ENCODE results near the gene WFDC11. TPM values are rescaled to one million over a fixed set of nuclear protein-coding genes. Genes with fewer than 3 reads are reported as not detected.
"Not testable (repeated sequence)": the region's sequence is repeated elsewhere in the genome, so short reads cannot be mapped to it uniquely, and the experiment has no call there.

The WFDC11 gene
- not detected for polyA plus RNA-seq (ENCODE audit: insufficient read length in 4 of 4)

DNA sequence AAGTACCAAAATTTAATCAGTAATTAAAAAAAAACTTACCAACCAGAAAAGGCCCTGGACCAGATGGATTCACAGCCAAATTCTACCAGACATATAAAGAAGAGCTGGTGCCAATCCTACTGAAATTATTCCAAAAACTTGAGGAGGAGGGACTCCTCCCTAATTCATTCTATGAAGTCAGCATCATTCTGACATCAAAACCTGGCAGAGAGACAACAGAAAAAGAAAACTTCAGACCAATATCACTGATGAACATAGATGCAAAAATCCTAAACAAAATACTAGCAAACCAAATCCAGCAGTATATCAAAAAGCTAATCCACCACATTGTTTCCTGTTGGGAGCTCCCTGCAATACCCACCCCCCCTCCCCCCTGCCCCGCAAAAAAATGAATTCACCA is at the start of gene WFDC11:
Gene WFDC11, minus strand, starts transcription at position 101 of the 400 bp plus-strand sequence. CDS start 19,639 bp downstream, outside the sequence.
- no peak for DNase-seq (ENCODE audit: low read depth in 4 of 4, low spot score in 3 of 4)

DNA sequence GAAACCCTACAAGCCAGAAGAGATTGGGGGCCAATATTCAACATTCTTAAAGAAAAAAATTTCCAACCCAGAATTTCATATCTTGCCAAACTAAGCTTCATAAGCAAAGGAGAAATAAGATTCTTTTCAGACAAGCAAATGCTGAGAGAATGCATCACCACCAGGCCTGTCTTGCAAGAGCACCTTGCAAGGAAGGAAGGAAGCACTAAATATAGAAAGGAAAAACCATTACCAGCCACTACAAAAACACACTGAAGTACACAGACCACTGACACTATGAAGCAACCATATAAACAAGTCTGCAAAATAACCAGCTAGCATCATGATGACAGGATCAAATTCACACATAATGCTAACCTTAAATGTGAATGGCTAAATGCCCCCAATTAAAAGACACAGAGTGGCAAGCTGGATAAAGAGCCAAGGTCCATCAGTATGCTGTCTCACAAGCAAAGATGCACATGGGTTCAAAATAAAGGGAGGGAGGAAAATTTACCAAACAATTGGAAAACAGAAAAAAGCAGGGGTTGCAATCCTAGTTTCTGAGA is 46.2 kb upstream of the WFDC11 start:
- DNase-seq (ENCODE audit: low read depth in 4 of 4, low spot score in 3 of 4) = not testable (repeated sequence)

DNA sequence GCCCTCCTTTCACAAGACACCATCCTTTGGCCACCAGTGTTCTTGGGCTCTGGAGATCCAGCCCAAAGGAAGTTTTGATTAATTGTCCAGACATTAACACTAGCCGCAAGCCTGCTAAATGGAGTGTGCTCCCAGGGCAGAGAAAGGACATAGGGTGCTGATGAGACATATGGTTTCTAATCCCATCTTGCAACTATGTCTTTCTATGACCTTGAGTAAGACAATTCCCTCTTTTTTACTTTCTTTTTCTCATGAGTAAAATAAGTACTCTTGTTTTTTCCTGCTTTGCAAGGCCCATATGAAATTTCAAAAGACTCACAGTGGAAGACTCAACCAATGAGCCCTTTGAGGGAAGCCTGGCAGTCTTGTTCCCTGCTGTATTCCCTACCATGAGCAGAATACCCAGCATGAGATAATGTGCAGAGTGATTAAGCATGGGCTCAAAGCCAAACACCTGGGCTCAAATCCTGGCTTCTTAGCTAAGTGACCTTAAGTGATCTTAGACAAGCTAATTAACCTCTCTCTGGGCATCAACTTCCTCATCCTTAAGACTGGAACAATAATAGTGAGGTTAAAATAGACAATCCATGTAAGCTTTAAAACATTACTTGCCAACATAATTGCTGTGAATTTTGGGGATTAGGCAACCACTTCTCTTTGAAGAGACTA is 35.1 kb upstream of the WFDC11 start, which contains the start of gene WFDC10B:
Gene WFDC10B, minus strand, starts transcription at position 51 of the 669 bp plus-strand sequence. CDS start 19,027 bp downstream, outside the sequence.
- DNase-seq (ENCODE audit: low read depth in 4 of 4, low spot score in 3 of 4) = no peak

DNA sequence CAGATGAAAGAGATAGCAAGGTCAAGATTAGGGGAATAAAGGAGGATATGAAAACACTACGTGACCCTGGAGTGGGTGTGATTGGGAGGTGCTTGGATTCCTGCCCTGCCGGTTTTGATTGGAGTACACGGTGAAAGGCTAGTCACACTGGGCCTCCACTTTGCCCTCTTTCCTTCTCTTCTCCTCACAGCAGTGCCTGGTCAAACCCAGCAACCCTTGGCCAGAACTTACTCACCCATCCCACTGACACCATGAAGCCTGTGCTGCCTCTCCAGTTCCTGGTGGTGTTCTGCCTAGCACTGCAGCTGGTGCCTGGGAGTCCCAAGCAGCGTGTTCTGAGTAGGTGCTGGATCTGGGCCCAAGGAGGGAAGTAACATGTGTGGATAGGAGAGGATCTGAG is 31.8 kb upstream of the WFDC11 start, which contains the start of gene WFDC13:
Gene WFDC13, plus strand, starts transcription at position 166 of the 400 bp plus-strand sequence. Its CDS starts 86 bp downstream, at position 252.
- no peak for DNase-seq (ENCODE audit: low read depth in 4 of 4, low spot score in 3 of 4)

DNA sequence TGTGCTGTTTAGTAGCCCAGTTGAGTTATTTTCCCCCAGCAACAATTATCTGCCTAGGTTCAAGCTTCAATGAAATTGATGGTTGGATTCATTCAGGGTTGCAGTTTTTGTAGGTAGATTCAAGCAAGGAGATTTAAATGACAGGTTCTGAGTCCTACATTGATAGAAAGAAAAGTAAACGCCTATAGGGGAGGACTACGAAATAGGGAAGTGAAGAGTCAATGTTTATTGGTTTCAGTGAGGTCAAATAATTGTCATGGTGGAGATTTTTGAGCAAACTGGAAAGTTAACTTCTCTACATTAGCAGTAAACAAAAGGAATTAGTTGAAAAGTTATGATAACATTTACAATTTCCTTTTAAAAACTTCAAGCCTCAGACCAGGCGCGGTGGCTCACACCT is 31.1 kb upstream of the WFDC11 start:
- no peak for DNase-seq (ENCODE audit: low read depth in 4 of 4, low spot score in 3 of 4)

DNA sequence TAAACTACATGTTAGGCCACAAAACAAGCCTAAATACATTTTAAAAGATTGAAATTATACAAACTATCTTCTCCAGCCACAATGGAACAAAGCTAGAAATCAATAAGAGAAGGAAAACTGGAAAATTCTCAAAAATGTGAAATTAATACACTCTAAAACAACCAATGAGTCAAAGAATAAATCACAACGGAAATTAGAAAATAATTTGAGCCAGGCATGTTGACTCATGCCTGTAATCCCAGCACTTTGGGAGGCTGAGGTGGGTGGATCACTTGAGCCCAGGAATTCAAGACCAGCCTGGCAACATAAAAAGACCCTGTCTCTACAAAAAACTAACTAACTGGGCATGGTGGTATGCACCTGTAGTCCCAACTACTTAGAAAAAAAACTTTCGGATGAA is 25.5 kb upstream of the WFDC11 start:
- no peak for DNase-seq (ENCODE audit: low read depth in 4 of 4, low spot score in 3 of 4)

DNA sequence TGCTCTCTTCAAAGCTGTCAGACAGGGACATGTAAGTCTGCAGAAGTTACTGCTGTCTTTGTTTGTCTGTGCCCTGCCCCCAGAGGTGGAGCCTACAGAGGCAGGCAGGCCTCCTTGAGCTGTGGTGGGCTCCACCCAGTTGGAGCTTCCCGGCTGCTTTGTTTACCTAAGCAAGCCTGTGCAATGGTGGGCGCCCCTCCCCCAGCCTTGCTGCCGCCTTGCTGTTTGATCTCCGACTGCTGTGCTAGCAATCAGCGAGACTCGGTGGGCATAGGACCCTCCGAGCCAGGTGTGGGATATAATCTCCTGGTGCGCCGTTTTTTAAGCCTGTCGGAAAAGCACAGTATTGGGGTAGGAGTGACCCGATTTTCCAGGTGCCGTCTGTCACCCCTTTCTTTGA is 23.3 kb upstream of the WFDC11 start:
- not testable (repeated sequence) for DNase-seq (ENCODE audit: low read depth in 4 of 4, low spot score in 3 of 4)

DNA sequence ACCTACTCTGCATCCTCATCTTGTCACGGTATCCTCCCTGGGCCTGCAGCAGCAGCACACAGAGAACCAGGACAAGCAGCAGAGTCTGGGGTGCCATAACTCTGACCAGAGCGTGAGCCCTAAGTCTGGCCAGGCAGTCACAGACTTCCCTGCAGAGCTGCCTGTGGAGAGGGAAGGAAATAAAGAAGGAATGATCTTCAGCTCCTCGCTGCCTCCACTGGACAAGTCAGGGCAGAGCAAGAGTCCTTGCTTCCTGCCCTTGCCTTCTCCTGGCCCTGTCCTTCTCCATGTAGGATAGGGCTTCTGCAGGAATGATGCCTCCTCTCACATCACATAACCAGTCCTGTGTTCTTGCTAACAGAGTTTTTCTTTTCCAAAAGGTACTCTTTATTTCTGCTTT is 15.9 kb upstream of the WFDC11 start:
- no peak for DNase-seq (ENCODE audit: low read depth in 4 of 4, low spot score in 3 of 4)

DNA sequence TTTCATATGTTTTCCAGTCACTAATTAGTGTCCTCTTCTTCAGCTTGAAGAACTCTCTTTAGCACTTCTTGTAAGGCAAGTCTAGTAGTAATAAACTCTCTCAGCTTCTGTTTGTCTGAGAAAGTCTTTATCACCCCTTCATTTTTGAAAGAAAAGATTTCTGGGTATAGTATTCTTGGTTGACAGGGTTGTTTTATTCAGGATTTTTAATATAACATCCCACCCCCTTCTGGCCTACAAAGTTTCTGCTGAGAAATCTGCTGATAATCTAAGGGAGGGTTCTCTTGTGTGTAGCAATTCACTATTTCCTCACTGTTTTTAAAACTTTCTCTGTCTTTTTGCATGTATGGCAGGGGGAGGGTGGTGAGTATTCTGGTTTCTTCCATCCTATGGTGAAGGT is 9.6 kb upstream of the WFDC11 start:
- no peak for DNase-seq (ENCODE audit: low read depth in 4 of 4, low spot score in 3 of 4)

DNA sequence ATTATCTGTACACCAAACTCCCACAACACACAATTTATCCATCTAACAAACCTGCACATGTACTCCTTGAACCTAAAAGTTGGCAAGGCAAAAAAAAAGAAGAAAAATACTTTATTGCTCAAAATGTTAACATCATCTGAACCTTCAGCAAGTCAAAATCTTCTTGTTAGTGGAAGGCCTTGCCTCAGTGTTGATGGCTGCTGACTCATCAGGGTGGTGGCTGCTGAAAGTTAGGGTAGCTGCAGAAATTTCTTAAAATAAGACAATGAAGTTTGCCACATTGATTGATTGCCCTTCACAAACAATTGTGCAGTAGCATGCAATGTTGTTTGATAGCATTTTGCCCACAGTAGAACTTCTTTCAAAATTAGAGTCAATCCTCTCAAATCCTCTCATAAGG is 2.7 kb upstream of the WFDC11 start:
- no peak for DNase-seq (ENCODE audit: low read depth in 4 of 4, low spot score in 3 of 4)

DNA sequence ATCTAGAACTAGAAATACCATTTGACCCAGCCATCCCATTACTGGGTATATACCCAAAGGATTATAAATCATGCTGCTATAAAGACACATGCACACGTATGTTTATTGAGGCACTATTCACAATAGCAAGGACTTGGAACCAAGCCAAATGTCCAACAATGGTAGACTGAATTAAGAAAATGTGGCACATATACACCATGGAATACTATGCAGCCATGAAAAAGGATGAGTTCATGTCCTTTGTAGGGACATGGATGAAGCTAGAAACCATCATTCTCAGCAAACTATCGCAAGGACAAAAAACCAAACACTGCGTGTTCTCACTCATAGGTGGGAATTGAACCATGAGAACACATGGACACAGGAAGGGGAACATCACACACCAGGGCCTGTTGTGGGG is 13.0 kb downstream of the WFDC11 start:
- not testable (repeated sequence) for DNase-seq (ENCODE audit: low read depth in 4 of 4, low spot score in 3 of 4)

DNA sequence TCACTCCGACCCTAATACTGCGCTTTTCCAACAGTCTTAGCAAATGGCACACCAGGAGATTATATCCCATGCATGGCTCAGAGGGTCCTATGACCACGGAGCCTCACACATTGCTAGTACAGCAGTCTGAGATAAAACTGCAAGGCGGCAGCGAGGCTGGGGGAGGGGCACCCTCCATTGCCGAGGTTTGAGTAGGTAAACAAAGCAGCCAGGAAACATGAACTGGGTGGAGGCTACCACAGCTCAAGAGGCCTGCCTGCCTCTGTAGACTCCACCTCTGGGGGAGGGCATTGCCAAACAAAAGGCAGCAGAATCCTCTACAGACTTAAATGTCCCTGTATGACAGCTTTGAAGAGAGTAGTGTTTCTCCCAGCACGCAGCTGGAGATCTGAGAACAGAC is 18.3 kb downstream of the WFDC11 start:
- DNase-seq (ENCODE audit: low read depth in 4 of 4, low spot score in 3 of 4) = not testable (repeated sequence)

DNA sequence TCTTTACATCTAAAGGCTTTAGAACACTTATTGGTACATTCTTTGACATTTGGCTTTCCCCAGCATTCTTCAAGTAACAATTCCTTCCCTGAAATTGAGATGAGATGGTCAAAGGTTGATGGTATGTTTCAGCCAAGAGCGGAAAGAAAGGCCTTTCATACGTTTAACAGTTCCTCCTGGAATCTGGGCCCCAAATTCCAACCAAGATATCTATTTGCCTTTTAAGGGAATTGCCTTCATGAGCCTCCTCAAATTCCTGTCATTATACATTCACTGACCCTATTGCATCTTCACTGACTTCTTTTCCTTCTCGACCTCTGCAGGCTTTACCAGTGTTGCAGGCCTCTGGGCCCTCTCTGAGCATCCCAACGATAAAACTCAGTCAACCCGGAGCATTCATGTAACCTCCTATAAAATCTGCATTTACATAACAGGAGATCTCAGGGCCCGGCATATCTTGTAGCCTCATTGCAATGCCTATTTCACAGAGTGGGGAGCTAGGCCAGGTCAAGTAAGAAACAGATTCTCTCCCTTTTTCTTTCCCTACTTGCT is 20.7 kb downstream of the WFDC11 start:
- DNase-seq (ENCODE audit: low read depth in 4 of 4, low spot score in 3 of 4) = no peak

DNA sequence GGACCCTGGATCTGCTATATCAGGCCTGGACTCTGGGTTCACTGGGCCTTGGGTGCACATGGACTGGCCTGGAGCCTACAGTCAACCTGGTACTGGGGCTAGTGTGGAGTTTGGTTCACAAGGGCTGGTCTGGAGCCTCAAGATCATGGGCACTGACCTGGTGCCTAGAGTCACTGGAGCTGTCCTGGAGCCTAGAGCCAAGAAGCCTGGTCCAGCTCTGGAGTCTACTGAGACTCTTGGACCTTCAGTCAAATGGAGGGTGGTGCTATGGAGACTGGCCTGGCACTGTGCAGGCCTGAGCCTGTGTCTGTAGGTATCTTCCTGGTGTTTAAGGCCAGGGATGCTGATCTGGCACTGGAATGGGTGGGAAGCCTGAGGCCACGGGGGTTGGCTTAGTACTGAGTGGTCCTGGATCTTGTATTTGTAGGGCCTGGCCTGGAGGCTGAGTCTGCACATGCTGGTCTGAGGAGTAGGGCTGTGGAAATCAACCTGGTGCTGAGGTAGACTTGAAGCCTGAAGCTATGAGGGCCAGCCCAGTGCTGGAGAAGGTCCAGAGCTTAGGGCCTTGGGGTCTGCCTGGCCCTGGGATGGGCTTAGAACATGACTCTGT is 22.5 kb downstream of the WFDC11 start:
- no peak for DNase-seq (ENCODE audit: low read depth in 4 of 4, low spot score in 3 of 4)

DNA sequence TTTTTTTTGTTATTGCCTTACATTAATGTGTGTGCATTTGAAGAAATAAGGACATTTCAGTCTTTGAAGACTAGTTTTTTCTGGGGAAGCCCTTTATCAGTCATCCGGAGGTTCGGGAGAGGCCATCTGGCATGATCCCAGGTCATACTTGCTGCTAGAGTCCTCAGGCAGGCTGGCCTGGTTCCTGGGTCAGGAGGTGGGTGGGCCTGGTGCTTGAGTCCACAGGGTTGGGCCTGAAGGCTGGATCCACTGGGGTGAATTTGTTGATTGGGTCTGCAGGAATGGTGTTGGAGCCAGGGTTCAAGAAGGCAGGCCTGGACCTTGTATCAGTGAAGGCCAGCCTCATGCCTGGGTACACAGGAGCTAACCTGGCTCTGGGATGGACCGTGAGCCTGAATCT is 23.2 kb downstream of the WFDC11 start:
- DNase-seq (ENCODE audit: low read depth in 4 of 4, low spot score in 3 of 4) = no peak

DNA sequence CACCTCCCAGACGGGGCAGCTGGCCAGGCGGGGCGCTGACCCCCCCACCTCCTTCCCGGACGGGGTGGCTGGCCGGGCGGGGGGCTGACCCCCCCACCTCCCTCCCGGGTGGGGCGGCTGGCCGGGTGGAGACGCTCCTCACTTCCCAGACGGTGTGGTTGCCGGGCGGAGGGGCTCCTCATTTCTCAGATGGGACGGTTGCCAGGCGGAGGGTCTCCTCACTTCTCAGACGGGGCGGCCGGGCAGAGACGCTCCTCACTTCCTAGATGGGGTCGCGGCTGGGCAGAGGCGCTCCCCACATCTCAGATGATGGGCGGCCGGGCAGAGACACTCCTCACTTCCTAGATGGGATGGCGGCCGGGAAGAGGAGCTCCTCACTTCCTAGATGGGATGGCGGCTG is 24.2 kb downstream of the WFDC11 start:
- not testable (repeated sequence) for DNase-seq (ENCODE audit: low read depth in 4 of 4, low spot score in 3 of 4)

DNA sequence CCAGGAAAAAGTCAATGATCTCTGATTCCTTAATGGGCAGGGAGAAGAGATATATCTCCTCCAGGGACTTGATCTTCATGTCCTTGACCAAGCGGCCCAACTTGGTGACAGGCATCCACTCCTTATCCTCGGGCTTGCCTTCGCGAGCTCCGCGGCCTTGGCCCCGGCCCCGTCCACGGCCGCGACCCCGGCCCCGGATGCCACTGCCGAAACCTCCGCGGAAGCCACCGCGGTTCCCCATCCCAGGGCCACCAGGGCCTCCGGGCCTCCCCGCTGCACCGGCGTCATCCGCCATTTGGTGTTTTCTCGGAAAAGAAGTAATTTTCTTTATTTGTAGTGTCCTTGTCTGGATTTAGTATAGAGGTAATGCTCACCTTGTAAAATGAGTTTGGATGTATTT is 29.0 kb downstream of the WFDC11 start:
- DNase-seq (ENCODE audit: low read depth in 4 of 4, low spot score in 3 of 4) = not testable (repeated sequence)

DNA sequence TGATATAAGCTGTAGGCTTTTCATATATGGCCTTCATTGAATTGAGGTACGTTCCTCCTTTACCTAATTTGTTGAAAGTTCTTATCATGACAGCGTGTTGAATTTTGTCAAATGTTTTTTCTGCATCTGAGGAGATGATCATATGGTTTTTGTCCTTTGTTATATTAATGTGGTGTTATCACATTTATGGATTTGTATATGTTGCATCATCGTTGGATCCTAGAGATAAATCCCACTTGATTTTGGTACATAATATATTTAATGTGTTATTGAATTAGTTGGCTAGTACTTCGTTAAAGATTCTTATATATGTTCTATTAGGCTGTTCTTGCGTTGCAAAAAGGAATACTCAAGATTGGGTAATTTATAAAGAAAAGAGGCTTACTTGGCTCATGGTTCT is 30.4 kb downstream of the WFDC11 start:
- no peak for DNase-seq (ENCODE audit: low read depth in 4 of 4, low spot score in 3 of 4)

DNA sequence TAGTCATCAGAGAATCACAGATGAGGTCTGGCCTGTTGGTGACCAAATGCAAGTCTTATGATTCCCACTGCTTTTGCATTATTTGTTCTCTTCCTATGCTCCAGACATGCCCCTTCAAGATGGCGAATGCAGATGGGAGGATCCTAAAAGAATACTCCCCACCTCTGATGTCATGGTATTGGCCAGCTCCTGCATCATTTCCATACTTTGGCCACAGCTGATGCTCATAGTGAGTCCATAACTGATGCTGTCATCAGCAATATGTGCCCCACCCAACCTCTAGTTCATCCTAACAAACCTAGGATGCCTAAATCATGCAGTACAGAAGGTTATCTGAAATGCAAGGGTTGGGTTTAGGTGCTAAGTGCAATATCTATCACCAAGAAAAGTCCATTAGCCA is 33.5 kb downstream of the WFDC11 start:
- DNase-seq (ENCODE audit: low read depth in 4 of 4, low spot score in 3 of 4) = no peak

DNA sequence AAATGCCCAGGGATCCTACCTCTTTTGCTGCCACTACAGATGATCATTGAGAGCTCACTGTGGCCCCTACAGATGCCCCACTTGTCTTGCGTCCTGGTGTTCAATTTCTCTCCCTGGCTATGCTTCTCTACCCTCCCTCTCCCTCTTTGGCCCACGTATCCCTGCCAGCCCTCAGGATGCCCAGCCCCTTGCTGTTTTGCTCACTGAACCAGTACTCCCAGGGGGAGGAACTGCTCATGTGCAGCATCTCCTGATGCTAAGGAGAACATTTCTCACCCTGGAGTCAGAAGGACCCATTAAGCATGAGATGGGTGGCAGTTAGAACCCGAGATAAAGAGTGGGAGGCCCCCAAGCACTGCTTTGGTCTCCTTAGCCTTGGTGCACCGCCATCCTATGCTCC is 38.9 kb downstream of the WFDC11 start, which contains the start of gene WFDC9:
Gene WFDC9, minus strand, starts transcription at position 101 of the 400 bp plus-strand sequence. CDS start 21,103 bp downstream, outside the sequence.
- no peak for DNase-seq (ENCODE audit: low read depth in 4 of 4, low spot score in 3 of 4)

DNA sequence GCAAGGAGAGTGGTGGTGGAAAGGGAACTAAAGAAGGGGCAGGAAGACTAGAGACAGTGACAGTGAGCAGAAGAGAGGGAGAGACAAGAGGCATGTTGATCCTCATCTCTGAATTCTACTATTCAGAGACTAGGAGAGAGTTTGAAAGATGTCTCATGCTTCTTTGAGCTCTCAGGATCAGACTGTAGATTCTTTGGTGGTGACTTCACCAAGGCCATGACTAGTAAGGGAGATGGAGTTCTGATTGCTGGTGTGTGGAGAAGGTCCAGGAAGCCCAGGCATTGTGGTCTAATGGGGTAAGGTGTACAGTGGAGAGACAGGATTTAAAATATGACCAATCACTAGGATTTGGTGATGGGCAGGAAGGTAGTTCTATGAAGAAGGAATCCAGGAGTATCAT is 39.7 kb downstream of the WFDC11 start:
- no peak for DNase-seq (ENCODE audit: low read depth in 4 of 4, low spot score in 3 of 4)
